Hepatocyte (in vitro differentiated cells): Measurements from ENCODE around the gene TMEM182. TPM values are rescaled to one million over a fixed set of nuclear protein-coding genes. Genes with fewer than 3 reads are reported as not detected.

Experiments used
- DNase-seq: peaks from one replicate; pipeline ENCODE4 v3.0.0-alpha.2; 2016; ENCODE audit warnings: low spot score
- H2AFZ ChIP-seq: fragments of 200-600 bp; sonication (generic); 2 replicates; pipeline ENCODE4 v1.6.0; 2016; ENCODE audit warnings: antibody characterized with exemption, mild to moderate bottlenecking
- H3K27ac ChIP-seq: fragments of 200-600 bp; sonication (generic); 2 replicates; pipeline ENCODE4 v1.5.1; 2016; ENCODE audit warnings: mild to moderate bottlenecking
- H3K27me3 ChIP-seq: fragments of 200-600 bp; sonication (generic); 2 replicates; pipeline ENCODE4 v1.6.1; 2016
- H3K36me3 ChIP-seq: fragments of 200-600 bp; sonication (generic); replicated peaks from 2 replicates; pipeline ENCODE4 v1.5.1; 2016; ENCODE audit warnings: low read depth; ENCODE audit not compliant: insufficient read depth
- H3K4me1 ChIP-seq: fragments of 200-600 bp; sonication (generic); 2 replicates; pipeline ENCODE4 v1.5.1; 2016; ENCODE audit warnings: mild to moderate bottlenecking, moderate library complexity; ENCODE audit not compliant: insufficient read depth
- H3K4me2 ChIP-seq: fragments of 200-600 bp; sonication (generic); 2 replicates; pipeline ENCODE4 v1.6.0; 2016
- H3K4me3 ChIP-seq: fragments of 200-600 bp; sonication (generic); 2 replicates; pipeline ENCODE4 v1.5.1; 2016; ENCODE audit warnings: mild to moderate bottlenecking
- H3K79me2 ChIP-seq: fragments of 200-600 bp; sonication (generic); 2 replicates; pipeline ENCODE4 v1.6.0; 2017; ENCODE audit warnings: mild to moderate bottlenecking
- H3K9me2 ChIP-seq: fragments of 200-600 bp; sonication (generic); replicated peaks from 2 replicates; pipeline ENCODE4 v1.6.0; 2017; ENCODE audit warnings: mild to moderate bottlenecking; ENCODE audit not compliant: insufficient read depth
- H3K9me3 ChIP-seq: fragments of 200-600 bp; sonication (generic); 2 replicates; pipeline ENCODE4 v1.5.1; 2016; ENCODE audit warnings: low read depth, mild to moderate bottlenecking
- H4K20me1 ChIP-seq: fragments of 200-600 bp; sonication (generic); 2 replicates; pipeline ENCODE4 v1.6.0; 2016; ENCODE audit warnings: mild to moderate bottlenecking; ENCODE audit not compliant: insufficient read depth, poor library complexity, severe bottlenecking
- CTCF ChIP-seq: fragments of 200-600 bp; sonication (generic); IDR thresholded peaks from 2 replicates; pipeline ENCODE4 v1.5.1; 2016; ENCODE audit warnings: antibody characterized with exemption, mild to moderate bottlenecking; ENCODE audit not compliant: poor library complexity
- EZH2 ChIP-seq: fragments of 200-600 bp; sonication (generic); IDR thresholded peaks from 2 replicates; pipeline ENCODE4 v1.6.1; 2016; ENCODE audit warnings: antibody characterized with exemption, mild to moderate bottlenecking, borderline replicate concordance
- EZH2phosphoT487 ChIP-seq: fragments of 200-600 bp; sonication (generic); IDR thresholded peaks from one replicate; pipeline ENCODE4 v1.6.1; 2018; ENCODE audit warnings: antibody characterized with exemption, mild to moderate bottlenecking, low read depth, moderate library complexity; ENCODE audit not compliant: unreplicated experiment, severe bottlenecking
- whole genome bisulfite sequencing: methylation state at CpG from one replicate; pipeline ENCODE4 v1.1.6; 2016; ENCODE audit warnings: low lambda C conversion rate; ENCODE audit errors: missing lambda C conversion rate; 5-methylcytosine and 5-hydroxymethylcytosine counted together
- polyA plus RNA-seq: library from polyadenylated mRNA; unstranded; fragments of >200 nt; fragmentation: Nextera tagmentation; extraction: Ambion mirVana; gene quantifications from 2 replicates; pipeline ENCODE4 v1.2.1, GENCODE V29; 2016
- total RNA-seq: library from RNA; depleted of rRNA; stranded (reverse); fragments of >200 nt; gene quantifications from 2 replicates; pipeline ENCODE4 v1.2.3, GENCODE V29; 2014

TMEM182 gene
- total and polyA plus RNA-seq, 2 experiments from 2014 or later = 3.3 to 5.1 TPM

- H3K9me3 ChIP-seq = no peaks in the 10 kb centered on the region
- no peaks in the 10 kb centered on the region for H3K36me3 ChIP-seq
- DNase-seq = peak; percentile 10
- H3K4me2 ChIP-seq = no peak overlapping the region
- no peaks in the 10 kb centered on the region for H3K27me3 ChIP-seq
- H4K20me1 ChIP-seq = no peaks in the 10 kb centered on the region
- H3K27ac ChIP-seq = no peak overlapping the region
- H3K4me1 ChIP-seq = no peaks in the 10 kb centered on the region
- WGBS = 41% methylated on average over 7 of the region's 7 CpGs
- TF ChIP-seq CTCF = no peak
- TF ChIP-seq EZH2phosphoT487 = no peak
- no peak for TF ChIP-seq EZH2
- no peak overlapping the region for H2AFZ ChIP-seq
- H3K4me3 ChIP-seq = no peak overlapping the region
- H3K79me2 ChIP-seq = no peaks in the 10 kb centered on the region
- H3K9me2 ChIP-seq = no peaks in the 10 kb centered on the region
Measured at GRCh38 chr2:102724016-102724490, 37.8 kb upstream of the TMEM182 start.

DNA sequence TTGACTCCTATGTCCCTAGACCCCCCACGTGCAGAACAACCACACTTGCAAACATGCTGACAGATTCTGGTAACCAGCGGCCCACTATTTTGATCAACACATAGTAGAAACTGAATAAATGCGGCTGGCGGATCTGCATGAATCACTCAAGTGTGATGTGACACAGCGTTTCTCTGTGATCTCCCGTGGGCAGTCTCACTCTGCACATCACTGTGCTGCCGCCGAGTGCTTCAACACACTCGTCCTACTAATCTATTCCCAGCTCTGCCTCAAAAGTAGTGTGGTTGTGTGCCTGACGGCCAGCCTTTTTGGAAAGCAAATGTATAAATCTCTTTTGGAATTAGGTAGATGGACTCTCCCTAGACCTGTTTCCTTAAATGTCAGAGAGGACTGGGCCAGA, 37.3 kb upstream of the TMEM182 start:
- Histone ChIP-seq H3K4me1 (no peaks in the 10 kb centered on the region), H3K79me2 (no peaks in the 10 kb centered on the region), H3K9me2 (no peaks in the 10 kb centered on the region), H3K4me3 (no peak overlapping the region), H4K20me1 (no peaks in the 10 kb centered on the region), H3K27me3 (no peaks in the 10 kb centered on the region), H3K4me2 (no peak overlapping the region), H3K9me3 (no peaks in the 10 kb centered on the region), H3K36me3 (no peaks in the 10 kb centered on the region), H2AFZ (no peak overlapping the region), H3K27ac (no peak overlapping the region)
- 87% methylated on average over 10 of the region's 10 CpGs for WGBS
- DNase-seq = no peak
- TF ChIP-seq EZH2phosphoT487 (no peak), EZH2 (no peak), CTCF (no peak)

- TF ChIP-seq EZH2phosphoT487 (no peak), CTCF (no peak), EZH2 (no peak)
- Histone ChIP-seq H3K4me2 (no peak overlapping the region), H3K9me3 (no peaks in the 10 kb centered on the region), H3K27me3 (no peaks in the 10 kb centered on the region), H4K20me1 (no peaks in the 10 kb centered on the region), H3K79me2 (peaks cover 2% of the 10 kb centered on the region), H3K27ac (no peak overlapping the region), H3K9me2 (no peaks in the 10 kb centered on the region), H3K4me1 (no peaks in the 10 kb centered on the region), H2AFZ (no peak overlapping the region), H3K4me3 (no peak overlapping the region), H3K36me3 (no peaks in the 10 kb centered on the region)
- WGBS = 83% methylated on average over 15 of the region's 15 CpGs
- DNase-seq = no peak
Measured at GRCh38 chr2:102726128-102727087, 35.4 kb upstream of the TMEM182 start.
